Gastrocnemius medialis (tissue), 4 donors: ENCODE measurements around the gene ZBTB16.

Source experiments
- POLR2A ChIP-seq, 2 donors: fragments of 450-650 bp; IDR thresholded peaks; one replicate each; pipeline ENCODE4 v1.6.1; 2017; ENCODE audit warnings: antibody characterized with exemption in 2 of 2, mild to moderate bottlenecking in 2 of 2, moderate library complexity in 2 of 2
- TF ChIP-seq, protein P1 (sequence below), 5 experiments: fragments of 450-650 bp in 3 of 5; fragments of 200-600 bp in 2 of 5; sonication (generic) in 2 of 5; IDR thresholded peaks in 4 of 5; conservative IDR thresholded peaks in 1 of 5; 1 replicate in 4 of 5; 2 replicates in 1 of 5; pipeline ENCODE4 v1.5.1; 2016 to 2019; ENCODE audit warnings: antibody characterized with exemption in 5 of 5, mild to moderate bottlenecking in 3 of 5, moderate library complexity in 3 of 5

DNA sequence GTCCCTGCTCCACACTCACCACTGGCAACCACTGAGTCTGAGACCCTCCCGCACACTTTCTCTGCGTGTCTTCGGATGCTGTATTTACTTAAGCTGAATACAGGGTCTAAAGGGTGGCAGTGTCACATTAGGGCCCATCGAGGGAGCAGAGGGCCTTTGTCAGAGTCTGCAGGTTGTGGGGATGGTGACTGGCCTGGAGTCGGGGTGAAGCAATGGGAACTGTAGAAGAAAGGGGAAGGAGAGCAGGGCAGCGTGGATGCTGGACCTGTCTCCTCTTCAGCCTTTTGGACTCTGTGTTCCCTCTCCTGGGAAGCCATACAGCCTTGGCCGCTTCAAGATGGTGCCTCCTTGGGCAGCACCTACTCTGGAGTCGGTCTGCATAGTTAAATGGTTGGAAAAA is 61.1 kb downstream of the ZBTB16 start:
- TF ChIP-seq, protein P1, sequence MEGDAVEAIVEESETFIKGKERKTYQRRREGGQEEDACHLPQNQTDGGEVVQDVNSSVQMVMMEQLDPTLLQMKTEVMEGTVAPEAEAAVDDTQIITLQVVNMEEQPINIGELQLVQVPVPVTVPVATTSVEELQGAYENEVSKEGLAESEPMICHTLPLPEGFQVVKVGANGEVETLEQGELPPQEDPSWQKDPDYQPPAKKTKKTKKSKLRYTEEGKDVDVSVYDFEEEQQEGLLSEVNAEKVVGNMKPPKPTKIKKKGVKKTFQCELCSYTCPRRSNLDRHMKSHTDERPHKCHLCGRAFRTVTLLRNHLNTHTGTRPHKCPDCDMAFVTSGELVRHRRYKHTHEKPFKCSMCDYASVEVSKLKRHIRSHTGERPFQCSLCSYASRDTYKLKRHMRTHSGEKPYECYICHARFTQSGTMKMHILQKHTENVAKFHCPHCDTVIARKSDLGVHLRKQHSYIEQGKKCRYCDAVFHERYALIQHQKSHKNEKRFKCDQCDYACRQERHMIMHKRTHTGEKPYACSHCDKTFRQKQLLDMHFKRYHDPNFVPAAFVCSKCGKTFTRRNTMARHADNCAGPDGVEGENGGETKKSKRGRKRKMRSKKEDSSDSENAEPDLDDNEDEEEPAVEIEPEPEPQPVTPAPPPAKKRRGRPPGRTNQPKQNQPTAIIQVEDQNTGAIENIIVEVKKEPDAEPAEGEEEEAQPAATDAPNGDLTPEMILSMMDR (IDR thresholded peaks at IDR 0.05 in 4 of 5, conservative IDR thresholded peaks at IDR 0.05 in 1 of 5) = no peak
- TF ChIP-seq POLR2A (IDR thresholded peaks at IDR 0.05) = no peak
